Amygdala (tissue), 56 donors: ENCODE results near the gene AHCTF1.
"Not testable (repeated sequence)": the region's sequence is repeated elsewhere in the genome, so short reads cannot be mapped to it uniquely, and the experiment has no call there.

Experiments
- DNase-seq, 56 donors: peaks; one replicate each; lab custom pipeline; 2025; lab: John Stamatoyannopoulos, UW

AHCTF1 gene

GRCh38 chr1:246921481-246921880, 10.3 kb downstream of the AHCTF1 start:
- DNase-seq = no peak

GRCh38 chr1:246919902-246920301, 11.8 kb downstream of the AHCTF1 start:
- no peak for DNase-seq

DNA sequence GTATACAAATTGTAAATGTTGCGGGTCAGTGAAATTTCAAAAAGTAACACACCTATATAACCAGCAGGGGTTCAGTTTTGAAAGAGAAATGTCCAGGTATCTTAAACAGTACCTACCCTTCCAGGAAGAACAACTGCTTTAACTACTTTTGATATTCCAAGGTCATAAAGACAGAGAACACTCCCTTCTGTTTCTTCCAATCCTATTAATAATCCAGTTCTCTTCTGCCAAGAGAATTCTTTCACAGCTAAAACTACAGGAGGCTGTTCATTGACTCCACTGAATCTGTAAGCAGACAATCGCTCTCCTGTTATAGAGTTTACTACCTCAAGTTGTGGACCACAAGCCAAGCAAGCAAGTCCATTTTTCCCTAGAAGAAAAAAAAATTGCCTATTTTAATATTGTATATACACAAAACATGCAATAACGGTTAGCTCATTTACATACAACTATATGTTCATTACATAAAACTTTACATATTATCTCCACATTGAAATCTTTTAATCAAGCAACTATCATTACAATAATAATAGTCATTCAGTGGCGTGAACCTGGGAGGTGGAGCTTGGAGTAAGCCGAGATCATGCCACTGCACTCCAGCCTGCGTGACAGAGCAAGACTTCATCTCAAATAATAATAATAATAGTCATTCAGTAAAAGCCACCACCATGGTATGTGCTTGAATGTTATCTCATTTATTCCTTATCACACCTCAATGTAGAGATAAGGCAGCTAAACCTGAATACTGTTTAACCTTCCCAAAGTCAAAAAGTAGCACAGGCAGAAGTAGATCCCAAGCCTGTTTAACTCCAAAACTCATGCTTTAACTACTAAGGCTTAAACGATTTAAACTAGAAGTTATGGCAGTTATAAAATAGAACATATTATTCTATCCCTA, 15.5 kb downstream of the AHCTF1 start:
- not testable (repeated sequence) for DNase-seq

- peak in 5 of 56 donors; percentile 1 to 49 (median 5) for DNase-seq
Measured at GRCh38 chr1:246907472-246907871, 24.3 kb downstream of the AHCTF1 start.

DNA sequence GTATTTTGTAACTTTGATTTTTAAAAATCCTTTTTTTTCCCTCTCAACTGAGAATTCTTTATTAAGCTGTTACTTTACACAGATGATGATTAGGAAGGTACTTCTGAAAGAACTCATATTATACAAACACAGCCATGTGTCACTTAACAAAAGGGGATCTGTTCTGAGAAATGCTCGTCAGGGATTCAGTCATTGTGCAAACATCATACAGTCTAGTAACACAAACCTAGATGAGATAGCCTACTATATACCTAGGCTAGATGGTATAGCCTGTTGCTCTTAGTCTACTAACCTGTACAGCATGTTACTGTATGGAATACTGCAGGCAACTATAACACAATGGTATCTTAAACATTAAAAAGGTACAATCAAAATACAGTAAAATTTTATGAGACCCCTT, 24.9 kb downstream of the AHCTF1 start:
- no peak for DNase-seq

DNA sequence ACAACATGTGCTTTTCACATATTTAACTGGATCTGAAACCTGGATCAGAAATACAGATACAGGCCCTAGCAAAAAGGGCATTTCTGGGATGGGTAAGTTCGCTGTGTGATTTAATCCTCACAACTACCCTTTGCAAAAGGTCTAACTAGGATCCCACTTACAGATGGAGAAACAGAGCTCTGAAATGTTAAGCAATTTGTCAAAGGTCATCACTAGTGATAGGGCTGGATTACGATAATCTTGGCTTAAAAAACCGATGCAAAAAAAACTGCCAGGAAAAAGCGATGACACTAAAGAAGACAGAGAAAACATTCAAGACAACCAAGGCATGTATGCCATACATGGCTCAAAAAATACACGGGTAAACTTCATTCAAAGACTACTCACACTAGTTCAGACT, 29.9 kb downstream of the AHCTF1 start:
- DNase-seq = no peak

- no peak for DNase-seq
Measured at GRCh38 chr1:246897302-246897701, 34.4 kb downstream of the AHCTF1 start.

DNA sequence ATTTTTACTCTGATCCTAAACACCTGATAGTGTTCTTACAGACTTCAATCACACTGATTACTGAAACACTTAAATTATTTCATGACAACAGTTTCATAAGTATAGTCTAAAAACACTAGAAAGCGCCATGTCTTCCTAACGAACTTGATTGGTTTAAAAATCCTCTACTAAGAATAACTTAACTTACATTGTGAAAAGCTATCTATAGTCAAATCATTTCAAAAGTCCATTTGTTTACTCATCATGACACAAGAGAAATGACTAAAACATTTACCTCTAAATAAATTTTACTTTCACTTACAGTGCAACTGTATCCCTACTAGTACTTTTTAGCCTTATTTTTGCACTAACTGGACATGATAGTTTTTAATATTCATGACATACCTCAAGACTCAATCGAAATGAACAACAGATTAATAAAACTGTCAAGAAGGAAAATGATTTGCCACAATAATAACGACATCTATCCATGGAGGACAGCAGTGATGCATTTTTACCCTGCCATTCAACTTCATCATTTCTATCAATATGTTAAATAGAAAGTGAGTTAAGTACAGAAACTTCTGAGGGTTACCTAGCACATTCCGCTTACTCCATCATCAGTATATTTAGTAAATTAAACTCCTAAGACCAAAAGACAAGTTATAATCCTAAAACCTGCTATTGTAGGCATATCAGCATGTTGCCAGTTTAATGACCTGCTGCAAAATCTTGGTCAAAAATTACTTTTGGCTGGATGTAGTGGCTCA, 38.4 kb downstream of the AHCTF1 start:
- no peak for DNase-seq

DNA sequence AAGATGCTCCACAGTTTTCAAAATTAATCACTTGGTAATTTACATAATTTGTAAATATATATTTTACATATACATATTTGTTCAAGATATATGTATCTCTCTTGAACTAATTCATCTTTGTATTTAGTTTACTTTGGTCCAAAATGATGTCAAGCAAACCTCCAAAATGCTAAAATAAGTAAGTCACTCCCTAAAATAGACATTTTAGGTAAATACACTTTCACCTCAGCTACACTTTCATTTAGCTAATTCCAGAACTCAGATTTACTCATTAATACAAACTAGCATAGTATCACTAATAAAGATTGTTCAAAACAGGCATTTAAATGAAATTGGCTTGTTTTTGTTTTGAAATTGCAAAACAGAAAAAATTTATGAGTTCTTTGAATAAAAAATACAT, 40.6 kb downstream of the AHCTF1 start:
- no peak for DNase-seq

DNA sequence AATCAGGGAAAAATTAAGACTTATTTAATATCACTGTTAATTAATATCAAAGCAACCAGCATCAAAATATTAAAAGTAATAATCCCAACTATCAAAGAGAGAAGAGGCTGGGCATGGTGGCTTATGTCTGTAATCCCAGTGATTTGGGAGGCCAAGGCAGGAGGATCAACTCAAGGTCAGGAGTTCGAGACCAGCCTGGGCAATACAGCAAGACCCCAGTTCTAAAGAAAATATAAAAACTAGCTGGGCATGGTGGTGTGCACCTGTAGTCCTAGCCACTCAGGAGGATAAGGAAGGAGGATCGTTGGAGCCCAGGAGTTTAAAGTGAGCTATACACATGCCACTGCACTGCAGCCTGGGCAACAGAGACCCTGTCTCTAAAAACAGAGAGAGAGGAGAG, 43.2 kb downstream of the AHCTF1 start:
- no peak for DNase-seq

GRCh38 chr1:246885389-246885788, 46.4 kb downstream of the AHCTF1 start:
- DNase-seq = not testable (repeated sequence)

GRCh38 chr1:246878551-246878950, 53.2 kb downstream of the AHCTF1 start:
- DNase-seq = no peak

- no peak for DNase-seq
Measured at GRCh38 chr1:246876431-246876830, 55.3 kb downstream of the AHCTF1 start.

DNA sequence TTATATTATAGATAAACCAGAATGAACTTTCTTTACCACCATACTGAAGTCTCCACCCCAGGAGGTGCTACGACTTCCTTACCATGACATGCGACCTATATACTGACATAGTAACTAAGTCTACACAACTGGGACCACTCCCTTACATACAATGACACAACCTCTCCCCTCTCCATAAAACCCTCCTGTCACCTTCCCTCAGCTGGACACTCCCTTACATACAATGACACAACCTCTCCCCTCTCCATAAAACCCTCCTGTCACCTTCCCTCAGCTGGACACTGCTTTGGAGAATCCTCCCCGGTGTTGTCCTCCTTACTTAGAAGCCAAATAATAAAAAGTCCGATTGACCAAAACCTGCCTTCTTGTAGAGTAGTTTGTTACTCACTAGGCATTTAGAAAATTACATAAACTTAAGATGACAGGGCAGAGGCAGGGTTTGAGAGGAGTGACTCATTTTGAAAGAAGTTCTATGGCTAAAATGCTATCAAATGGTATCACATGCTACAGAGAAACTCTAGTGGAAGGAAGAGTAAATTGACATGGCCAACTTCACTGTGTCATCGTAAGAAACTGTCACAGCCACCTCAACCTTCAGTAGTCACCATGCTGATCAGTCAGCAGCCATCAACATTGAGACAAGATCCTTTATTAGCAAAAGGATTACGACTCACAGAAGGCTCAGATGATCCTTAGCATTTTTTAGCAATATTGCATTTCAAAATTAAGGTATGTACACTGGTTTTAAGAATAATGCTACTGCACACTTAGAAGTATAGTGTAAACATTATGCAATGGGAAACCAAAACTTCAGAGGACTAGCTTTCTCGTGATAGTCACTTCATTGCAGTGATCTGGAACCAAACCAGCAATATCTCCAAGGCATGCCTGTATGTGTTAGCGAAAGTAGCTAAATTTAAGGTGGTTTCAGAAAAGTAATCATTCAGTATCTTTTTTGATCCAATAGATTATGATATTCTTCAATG, 56.4 kb downstream of the AHCTF1 start:
- no peak for DNase-seq

GRCh38 chr1:246865921-246866320, 65.8 kb downstream of the AHCTF1 start:
- no peak for DNase-seq

DNA sequence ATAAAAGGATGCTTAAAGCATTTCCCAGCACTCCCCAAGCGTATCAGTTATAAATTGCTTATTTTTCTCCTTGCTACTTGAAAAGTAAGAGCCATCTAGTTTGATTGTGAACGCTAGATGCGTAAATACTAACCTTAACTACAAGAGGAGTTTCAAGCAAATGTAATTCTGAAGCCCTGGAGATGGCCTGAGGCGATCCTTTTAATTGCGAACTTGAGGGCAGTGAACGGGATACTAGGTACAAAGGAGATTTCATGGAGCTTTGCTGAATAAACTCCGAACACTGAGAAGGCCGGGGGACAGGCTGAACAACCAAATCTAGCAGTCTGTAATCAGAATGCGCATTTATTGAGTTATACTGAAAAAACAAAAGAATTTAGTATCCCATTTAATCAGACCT, 68.0 kb downstream of the AHCTF1 start:
- not testable (repeated sequence) for DNase-seq

DNA sequence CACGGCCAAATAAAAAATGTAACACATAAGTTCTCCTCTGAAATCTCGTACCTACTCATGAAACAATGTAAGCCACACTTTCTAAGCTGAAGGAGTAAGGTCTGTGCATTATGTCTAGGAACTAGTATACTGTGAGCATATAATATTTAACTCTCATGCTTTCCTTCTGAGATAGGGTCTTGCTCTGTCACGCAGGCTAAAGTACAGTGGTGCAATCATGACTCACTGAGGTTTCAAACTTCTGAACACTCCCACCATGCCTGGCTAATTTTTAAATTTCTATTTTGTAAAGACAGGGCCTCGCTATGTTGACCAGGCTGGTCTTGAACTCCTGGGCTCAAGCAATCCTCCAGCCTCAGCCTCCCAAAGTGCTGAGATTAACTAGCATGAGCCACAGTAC, 71.3 kb downstream of the AHCTF1 start:
- no peak for DNase-seq

DNA sequence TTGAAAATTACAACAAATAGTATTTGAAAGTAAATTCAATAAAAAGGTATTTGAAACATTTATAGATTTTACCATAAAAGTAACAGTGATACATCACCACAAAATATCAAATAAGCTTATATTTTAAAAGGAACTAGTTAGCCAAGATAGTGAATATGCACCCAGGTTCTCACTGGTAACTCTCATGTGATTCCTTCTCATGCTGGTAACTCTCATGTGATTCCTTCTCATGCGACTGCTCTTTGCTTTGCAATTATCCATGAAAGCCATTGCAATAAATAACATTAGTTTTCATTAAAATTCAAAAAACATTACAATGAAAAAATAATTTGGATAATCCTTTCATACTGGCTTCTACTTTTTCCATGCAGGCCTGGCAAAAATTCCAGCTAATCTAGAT, 75.4 kb downstream of the AHCTF1 start:
- no peak for DNase-seq

DNA sequence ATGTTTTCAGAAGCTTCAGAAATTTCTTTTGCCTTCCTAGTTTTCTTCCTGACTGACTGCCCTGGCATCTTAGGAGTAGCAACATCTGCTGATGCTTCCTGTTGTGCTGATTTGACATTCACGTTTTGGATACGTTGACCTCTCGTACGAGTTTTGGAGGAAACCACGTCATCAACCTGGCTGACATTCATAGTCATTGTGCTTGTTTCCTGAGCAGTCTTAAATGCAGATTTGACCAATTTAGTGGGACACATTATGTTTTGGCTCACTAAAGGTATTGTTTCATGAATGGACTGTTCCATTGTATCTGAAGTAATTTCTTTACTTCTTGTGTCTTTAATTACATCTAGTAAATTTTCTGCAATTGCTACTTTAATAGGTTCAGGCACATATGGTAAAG, 81.1 kb downstream of the AHCTF1 start:
- not testable (repeated sequence) for DNase-seq

- no peak for DNase-seq
Measured at GRCh38 chr1:246843876-246844275, 87.9 kb downstream of the AHCTF1 start.

- not testable (repeated sequence) for DNase-seq
Measured at GRCh38 chr1:246840761-246841160, 91.0 kb downstream of the AHCTF1 start.
